Fibroblast of villous mesenchyme (primary cell): ENCODE data around the gene DSEL. TPM values are rescaled to one million over a fixed set of nuclear protein-coding genes. Genes with fewer than 3 reads are reported as not detected.

Experiments
- DNase-seq: peaks from one replicate; pipeline ENCODE4 v3.0.0-alpha.2; 2010; ENCODE audit warnings: low read depth
- H3K4me3 ChIP-seq: 2 replicates; pipeline ENCODE4 v1.5.1; 2011; ENCODE audit warnings: low read depth, mild to moderate bottlenecking, low read length
- CTCF ChIP-seq: IDR thresholded peaks from 2 replicates; pipeline ENCODE4 v1.5.1; 2012; ENCODE audit warnings: low read depth, mild to moderate bottlenecking, low read length; ENCODE audit not compliant: insufficient read depth
- total RNA-seq: library from RNA; depleted of rRNA; stranded (reverse); fragments of >200 nt; gene quantifications from 2 replicates; pipeline ENCODE4 v1.2.3, GENCODE V29; 2012

Gene DSEL
- total RNA-seq, 1 donor = 218 TPM

- DNase-seq = no peak
- peak overlapping the region; percentile 96 for H3K4me3 ChIP-seq
- no peak for TF ChIP-seq CTCF
Measured at GRCh38 chr18:67514901-67515540, 1.5 kb downstream of the DSEL start.

- no peak for TF ChIP-seq CTCF
- peak overlapping the region; percentile 96 for H3K4me3 ChIP-seq
- peak; percentile 17 for DNase-seq
Measured at GRCh38 chr18:67514465-67514864, 2.1 kb downstream of the DSEL start.

- peak overlapping the region; percentile 96 for H3K4me3 ChIP-seq
- DNase-seq = no peak
- TF ChIP-seq CTCF = peak; percentile 12
Measured at GRCh38 chr18:67513280-67513679, 3.2 kb downstream of the DSEL start.

GRCh38 chr18:67511840-67512239 is 4.7 kb downstream of the DSEL start:
- DNase-seq = no peak
- TF ChIP-seq CTCF = no peak
- no peak overlapping the region for H3K4me3 ChIP-seq

- TF ChIP-seq CTCF = no peak
- H3K4me3 ChIP-seq = no peak overlapping the region
- DNase-seq = peak; percentile 22
Measured at GRCh38 chr18:67510831-67511230, 5.7 kb downstream of the DSEL start.

GRCh38 chr18:67509741-67510391 is 6.7 kb downstream of the DSEL start:
- TF ChIP-seq CTCF = no peak
- peak; percentile 58 for DNase-seq
- no peak overlapping the region for H3K4me3 ChIP-seq
